ENCODE data around the gene TSPAN31. TPM values are rescaled to one million over a fixed set of nuclear protein-coding genes. Genes with fewer than 3 reads are reported as not detected.

TSPAN31 gene
- total RNA-seq, 1 donor from 2014 or later = 41.1 TPM

- Histone ChIP-seq H3K27ac (no peak overlapping the region), H3K4me3 (no peak overlapping the region), H3K27me3 (ENCODE audit: low read depth) (peaks cover 20% of the 10 kb centered on the region), H3K9me3 (no peaks in the 10 kb centered on the region), H3K4me1 (peaks cover 8% of the 10 kb centered on the region), H3K36me3 (peaks cover 9% of the 10 kb centered on the region)
- DNase-seq (no peak), ATAC-seq (no peak)
- intact Hi-C loops (cut with DNase I) = no loop called here
- no peak for TF ChIP-seq CTCF (IDR thresholded peaks at IDR 0.05)
These were observed 15.5 kb upstream of the TSPAN31 start for GRCh38 chr12:57729321-57729844.

- DNase-seq (no peak), ATAC-seq (no peak)
- Histone ChIP-seq H3K27me3 (ENCODE audit: low read depth) (peaks cover 28% of the 10 kb centered on the region), H3K4me3 (no peak overlapping the region), H3K36me3 (peaks cover 9% of the 10 kb centered on the region), H3K27ac (no peak overlapping the region), H3K9me3 (no peaks in the 10 kb centered on the region), H3K4me1 (peaks cover 9% of the 10 kb centered on the region)
- intact Hi-C loops (cut with DNase I) = no loop called here
- TF ChIP-seq CTCF (IDR thresholded peaks at IDR 0.05) = no peak
These were observed 14.3 kb upstream of the TSPAN31 start for GRCh38 chr12:57730336-57731067.

GRCh38 chr12:57731411-57732080 lies 13.3 kb upstream of the TSPAN31 start:
- DNase-seq = no peak
- intact Hi-C loops (cut with DNase I) = no loop called here
- Histone ChIP-seq H3K27me3 (ENCODE audit: low read depth) (peaks cover 37% of the 10 kb centered on the region), H3K36me3 (peaks cover 9% of the 10 kb centered on the region), H3K4me3 (no peak overlapping the region), H3K9me3 (no peaks in the 10 kb centered on the region), H3K27ac (no peak overlapping the region), H3K4me1 (peaks cover 12% of the 10 kb centered on the region)
- TF ChIP-seq CTCF (IDR thresholded peaks at IDR 0.05) = no peak
- no peak for ATAC-seq

- no peak for DNase-seq
- no peaks in the 10 kb centered on the region for H3K9me3 ChIP-seq
- H3K27me3 ChIP-seq (ENCODE audit: low read depth) = peaks cover 44% of the 10 kb centered on the region
- H3K36me3 ChIP-seq = peaks cover 9% of the 10 kb centered on the region
- no peak for TF ChIP-seq CTCF (IDR thresholded peaks at IDR 0.05)
- H3K27ac ChIP-seq = no peak overlapping the region
- H3K4me1 ChIP-seq = peaks cover 18% of the 10 kb centered on the region
- intact Hi-C loops (cut with DNase I) = no loop called here
- no peak for ATAC-seq
- no peak overlapping the region for H3K4me3 ChIP-seq
These were observed 12.6 kb upstream of the TSPAN31 start for GRCh38 chr12:57732270-57732669.

GRCh38 chr12:57732726-57733593 lies 11.9 kb upstream of the TSPAN31 start:
- H3K27me3 ChIP-seq (ENCODE audit: low read depth) = peaks cover 51% of the 10 kb centered on the region

More at GRCh38 chr12:57732726-57733593, 11.9 kb upstream of the TSPAN31 start:
- H3K4me1 ChIP-seq = peaks cover 25% of the 10 kb centered on the region
- H3K36me3 ChIP-seq = peaks cover 9% of the 10 kb centered on the region
- intact Hi-C loops (cut with DNase I) = no loop called here
- H3K27ac ChIP-seq = no peak overlapping the region
- no peak for DNase-seq
- TF ChIP-seq CTCF (IDR thresholded peaks at IDR 0.05) = no peak
- no peak for ATAC-seq
- no peak overlapping the region for H3K4me3 ChIP-seq
- H3K9me3 ChIP-seq = no peaks in the 10 kb centered on the region

All from lower lobe of right lung (tissue), 2 donors.